Loucy (cell line): ENCODE data around the gene JPT2.

Source experiments
- H2AFZ ChIP-seq: fragments of 200-600 bp; sonication (generic); 2 replicates; pipeline ENCODE4 v1.6.0; 2016; ENCODE audit warnings: antibody characterized with exemption, mild to moderate bottlenecking, low read length, moderate library complexity
- H3F3A ChIP-seq: fragments of 200-600 bp; 2 replicates; pipeline ENCODE4 v1.6.0; 2016; ENCODE audit warnings: antibody characterized with exemption, low read depth, mild to moderate bottlenecking
- H3K27me3 ChIP-seq: fragments of 200-600 bp; sonication (generic); 2 replicates; pipeline ENCODE4 v1.6.1; 2014; ENCODE audit warnings: low read length, mild to moderate bottlenecking; ENCODE audit not compliant: insufficient read depth, poor library complexity, severe bottlenecking
- H3K36me3 ChIP-seq: fragments of 200-600 bp; sonication (generic); 2 replicates; pipeline ENCODE4 v1.6.1; 2016; ENCODE audit warnings: low read length; ENCODE audit not compliant: insufficient read depth
- H3K4me1 ChIP-seq: fragments of 200-600 bp; sonication (generic); 2 replicates; pipeline ENCODE4 v1.5.1; 2014; ENCODE audit warnings: low read length, mild to moderate bottlenecking; ENCODE audit not compliant: insufficient read depth, poor library complexity, severe bottlenecking
- H3K4me2 ChIP-seq: fragments of 200-600 bp; sonication (generic); 2 replicates; pipeline ENCODE4 v1.6.0; 2014; ENCODE audit warnings: antibody characterized with exemption, low read length, low read depth, mild to moderate bottlenecking; ENCODE audit not compliant: poor library complexity, severe bottlenecking
- H3K4me3 ChIP-seq: fragments of 200-600 bp; sonication (generic); 2 replicates; pipeline ENCODE4 v1.5.1; 2014; ENCODE audit warnings: low read length, mild to moderate bottlenecking, mixed read lengths; ENCODE audit not compliant: poor library complexity, severe bottlenecking
- H3K79me2 ChIP-seq: fragments of 200-600 bp; sonication (generic); 2 replicates; pipeline ENCODE4 v1.6.1; 2014; ENCODE audit warnings: low read length; ENCODE audit not compliant: insufficient read depth
- H3K9ac ChIP-seq: fragments of 200-600 bp; sonication (generic); 2 replicates; pipeline ENCODE4 v1.6.0; 2014; ENCODE audit warnings: mild to moderate bottlenecking, low read depth, low read length, moderate library complexity; ENCODE audit not compliant: poor library complexity, severe bottlenecking
- H3K9me2 ChIP-seq: fragments of 200-600 bp; sonication (generic); replicated peaks from 2 replicates; pipeline ENCODE4 v1.6.1; 2016; ENCODE audit warnings: low read depth, low read length, mixed read lengths
- H3K9me3 ChIP-seq: fragments of 200-600 bp; sonication (generic); 2 replicates; pipeline ENCODE4 v1.6.1; 2014; ENCODE audit warnings: mild to moderate bottlenecking, antibody characterized with exemption, low read length, low read depth; ENCODE audit not compliant: insufficient read depth
- H4K20me1 ChIP-seq: fragments of 200-600 bp; sonication (generic); 2 replicates; pipeline ENCODE4 v1.6.0; 2014; ENCODE audit warnings: antibody characterized with exemption, low read length, mild to moderate bottlenecking; ENCODE audit not compliant: insufficient read depth, poor library complexity, severe bottlenecking
- EZH2phosphoT487 ChIP-seq: fragments of 200-600 bp; IDR thresholded peaks from 2 replicates; pipeline ENCODE4 v1.6.1; 2018; ENCODE audit warnings: antibody characterized with exemption, mild to moderate bottlenecking, moderate library complexity, borderline replicate concordance
- TF ChIP-seq, protein P1 (sequence below): fragments of 200-600 bp; sonication (generic); conservative IDR thresholded peaks from 2 replicates; pipeline ENCODE4 v1.5.1; 2014; ENCODE audit warnings: mild to moderate bottlenecking, antibody characterized with exemption, low read length

The JPT2 gene

DNA sequence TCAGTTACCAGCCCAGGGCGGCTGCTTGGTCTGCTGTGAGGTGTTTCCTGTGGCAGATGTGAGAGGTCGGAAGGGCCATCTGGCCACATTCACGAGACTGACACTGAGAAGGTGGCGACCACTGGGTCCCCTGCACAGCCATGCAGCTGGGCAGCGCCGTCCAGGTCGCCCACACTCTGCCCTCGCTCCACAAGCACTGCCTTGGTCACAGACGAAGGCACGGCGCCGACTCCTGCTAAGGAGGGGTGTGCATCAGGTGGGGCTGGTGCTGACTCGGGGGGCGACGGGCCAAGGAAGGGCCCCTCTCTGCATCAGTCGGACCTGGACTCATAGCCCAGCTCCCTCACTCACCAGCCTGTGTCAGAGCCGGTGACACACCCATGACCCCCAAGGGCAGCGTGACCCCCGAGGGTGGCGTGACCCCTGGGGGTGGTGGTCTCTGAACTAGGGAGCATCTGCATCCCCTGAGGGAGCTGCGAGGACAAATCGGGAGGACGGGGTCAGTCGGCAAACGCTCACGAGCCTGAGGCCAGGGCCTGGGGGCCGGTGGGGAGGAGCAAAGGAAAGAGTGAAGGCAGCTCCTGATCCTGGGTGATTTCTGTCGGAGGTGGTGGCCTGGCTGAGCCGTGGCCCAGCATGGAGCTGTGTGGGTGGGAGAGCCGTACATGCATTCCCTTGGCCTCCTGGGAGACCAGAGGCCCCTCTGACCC is 62.9 kb downstream of the JPT2 start:
- H3K9ac ChIP-seq: no peak overlapping the region
- H2AFZ ChIP-seq: no peak overlapping the region
- H3K9me3 ChIP-seq: no peaks in the 10 kb centered on the region
- no peaks in the 10 kb centered on the region for H3K36me3 ChIP-seq
- no peak overlapping the region for H3K4me3 ChIP-seq
- H3K79me2 ChIP-seq: no peaks in the 10 kb centered on the region
- H4K20me1 ChIP-seq: no peaks in the 10 kb centered on the region
- no peaks in the 10 kb centered on the region for H3K27me3 ChIP-seq
- H3K4me1 ChIP-seq: no peaks in the 10 kb centered on the region
- H3K9me2 ChIP-seq: no peaks in the 10 kb centered on the region
- H3F3A ChIP-seq: no peaks in the 10 kb centered on the region
- no peak overlapping the region for H3K4me2 ChIP-seq
- TF ChIP-seq, protein P1, sequence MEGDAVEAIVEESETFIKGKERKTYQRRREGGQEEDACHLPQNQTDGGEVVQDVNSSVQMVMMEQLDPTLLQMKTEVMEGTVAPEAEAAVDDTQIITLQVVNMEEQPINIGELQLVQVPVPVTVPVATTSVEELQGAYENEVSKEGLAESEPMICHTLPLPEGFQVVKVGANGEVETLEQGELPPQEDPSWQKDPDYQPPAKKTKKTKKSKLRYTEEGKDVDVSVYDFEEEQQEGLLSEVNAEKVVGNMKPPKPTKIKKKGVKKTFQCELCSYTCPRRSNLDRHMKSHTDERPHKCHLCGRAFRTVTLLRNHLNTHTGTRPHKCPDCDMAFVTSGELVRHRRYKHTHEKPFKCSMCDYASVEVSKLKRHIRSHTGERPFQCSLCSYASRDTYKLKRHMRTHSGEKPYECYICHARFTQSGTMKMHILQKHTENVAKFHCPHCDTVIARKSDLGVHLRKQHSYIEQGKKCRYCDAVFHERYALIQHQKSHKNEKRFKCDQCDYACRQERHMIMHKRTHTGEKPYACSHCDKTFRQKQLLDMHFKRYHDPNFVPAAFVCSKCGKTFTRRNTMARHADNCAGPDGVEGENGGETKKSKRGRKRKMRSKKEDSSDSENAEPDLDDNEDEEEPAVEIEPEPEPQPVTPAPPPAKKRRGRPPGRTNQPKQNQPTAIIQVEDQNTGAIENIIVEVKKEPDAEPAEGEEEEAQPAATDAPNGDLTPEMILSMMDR: no peak
- no peak for TF ChIP-seq EZH2phosphoT487

DNA sequence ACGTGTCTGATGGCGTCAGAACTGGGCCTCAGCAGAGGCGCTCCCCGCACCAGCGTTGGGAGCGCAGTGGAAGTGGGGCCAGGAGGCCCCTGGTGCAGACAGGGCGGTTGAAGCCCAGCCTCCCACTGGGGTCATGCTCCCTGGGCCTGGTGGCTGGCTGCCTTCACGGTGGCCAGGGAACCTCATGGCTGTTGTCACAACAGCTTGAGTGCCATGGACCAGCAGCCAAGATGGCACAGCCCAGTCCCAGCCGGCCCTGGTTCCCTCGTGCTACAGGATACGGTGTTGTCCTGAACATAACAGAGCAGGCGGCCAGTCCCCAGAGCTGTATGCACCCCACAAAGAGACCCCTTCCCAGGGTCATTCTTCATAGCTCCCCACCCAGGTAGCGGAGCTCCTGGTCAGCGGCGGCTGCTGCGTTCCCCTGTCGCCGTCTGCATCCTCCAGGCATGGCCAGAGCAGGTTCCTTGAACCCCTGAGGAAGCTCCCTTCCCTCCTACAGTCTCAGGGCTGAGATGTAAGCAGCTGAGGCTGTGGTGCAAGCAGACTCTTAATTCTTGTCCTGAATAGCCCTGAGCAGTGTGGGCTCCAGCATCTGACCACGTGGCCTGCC is 63.6 kb downstream of the JPT2 start:
- Histone ChIP-seq H3K4me1 (no peaks in the 10 kb centered on the region), H3F3A (no peaks in the 10 kb centered on the region), H3K9me3 (no peaks in the 10 kb centered on the region), H3K9me2 (no peaks in the 10 kb centered on the region), H3K79me2 (no peaks in the 10 kb centered on the region), H3K36me3 (no peaks in the 10 kb centered on the region), H3K27me3 (no peaks in the 10 kb centered on the region), H2AFZ (no peak overlapping the region), H3K9ac (no peak overlapping the region), H3K4me2 (no peak overlapping the region), H4K20me1 (no peaks in the 10 kb centered on the region), H3K4me3 (no peak overlapping the region)
- TF ChIP-seq, protein P1: no peak
- TF ChIP-seq EZH2phosphoT487: no peak

DNA sequence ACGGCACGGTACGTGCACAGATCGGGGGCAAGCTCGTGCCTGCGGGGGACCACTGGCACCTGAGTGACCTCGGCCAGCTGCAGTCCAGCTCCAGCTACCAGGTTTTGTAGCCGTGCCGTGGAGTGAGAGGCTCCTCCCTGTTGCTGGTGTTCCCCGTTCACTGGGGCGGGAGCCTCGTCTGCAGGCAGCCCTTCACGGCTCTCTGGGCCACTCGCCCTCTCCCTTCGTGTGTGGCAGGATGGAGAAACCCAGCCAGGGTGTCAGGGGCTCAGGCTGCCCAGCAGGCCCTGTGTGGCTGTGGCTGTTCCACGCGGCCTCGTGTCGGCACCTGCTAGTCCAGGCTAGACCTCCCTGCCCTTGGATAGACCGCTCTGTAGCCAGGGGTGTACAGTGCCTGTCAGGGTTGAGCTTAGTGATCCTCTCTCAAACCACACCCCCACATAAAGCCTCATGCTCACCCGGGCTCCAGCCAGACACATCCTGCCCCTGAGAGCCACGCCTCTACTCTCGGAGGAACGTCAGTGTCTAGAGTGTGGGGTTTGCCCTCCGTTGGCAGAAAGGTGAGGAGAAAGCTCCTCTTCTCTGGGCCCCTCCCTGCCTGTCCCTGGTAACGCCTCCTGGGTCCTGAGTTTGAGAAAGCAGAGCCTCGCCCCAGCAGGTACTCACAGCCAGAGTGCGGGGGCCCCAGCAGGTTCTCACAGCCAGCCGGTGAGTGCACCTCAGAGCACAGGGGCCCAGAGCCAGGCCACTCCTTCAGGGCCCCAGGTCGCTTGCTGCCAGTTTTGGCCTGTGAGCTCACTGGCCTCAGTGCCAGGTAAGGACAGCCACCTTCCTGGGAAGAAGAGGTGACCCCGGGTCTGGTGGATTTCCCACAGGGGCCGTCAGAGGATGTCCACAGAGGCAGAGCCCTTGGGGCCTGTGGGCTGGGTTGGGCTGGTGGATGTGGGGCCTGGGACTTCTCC is 65.6 kb downstream of the JPT2 start:
- no peak for TF ChIP-seq EZH2phosphoT487
- TF ChIP-seq, protein P1: no peak
- no peak overlapping the region for H2AFZ ChIP-seq
- no peaks in the 10 kb centered on the region for H3K79me2 ChIP-seq
- H3K4me3 ChIP-seq: no peak overlapping the region
- no peak overlapping the region for H3K4me2 ChIP-seq
- H3F3A ChIP-seq: no peaks in the 10 kb centered on the region
- no peaks in the 10 kb centered on the region for H3K27me3 ChIP-seq
- H3K36me3 ChIP-seq: peaks cover 2% of the 10 kb centered on the region; the same call in 1 of the 2 replicates
- H3K9me2 ChIP-seq: no peaks in the 10 kb centered on the region
- no peaks in the 10 kb centered on the region for H3K9me3 ChIP-seq
- no peaks in the 10 kb centered on the region for H4K20me1 ChIP-seq
- no peak overlapping the region for H3K9ac ChIP-seq
- H3K4me1 ChIP-seq: no peaks in the 10 kb centered on the region
